Measurements from ENCODE around the gene SLC26A6.

- TF ChIP-seq, protein P1, sequence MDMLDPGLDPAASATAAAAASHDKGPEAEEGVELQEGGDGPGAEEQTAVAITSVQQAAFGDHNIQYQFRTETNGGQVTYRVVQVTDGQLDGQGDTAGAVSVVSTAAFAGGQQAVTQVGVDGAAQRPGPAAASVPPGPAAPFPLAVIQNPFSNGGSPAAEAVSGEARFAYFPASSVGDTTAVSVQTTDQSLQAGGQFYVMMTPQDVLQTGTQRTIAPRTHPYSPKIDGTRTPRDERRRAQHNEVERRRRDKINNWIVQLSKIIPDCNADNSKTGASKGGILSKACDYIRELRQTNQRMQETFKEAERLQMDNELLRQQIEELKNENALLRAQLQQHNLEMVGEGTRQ (CRISPR knock-in tag; IDR thresholded peaks at IDR 0.05), result no peak
- TF ChIP-seq FOXP1 (CRISPR knock-in tag; IDR thresholded peaks at IDR 0.05; ENCODE audit: borderline replicate concordance) (no peak), FOXK1 (CRISPR knock-in tag; IDR thresholded peaks at IDR 0.05) (no peak), JUN (CRISPR knock-in tag; IDR thresholded peaks at IDR 0.05) (no peak)
These were observed 46.8 kb upstream of the SLC26A6 start for GRCh38 chr3:48681974-48682610.

All from WTC11 (cell line).